ENCODE measurements around the gene TSPO2.

- TF ChIP-seq CREB5 (CRISPR knock-in tag; IDR thresholded peaks at IDR 0.05; ENCODE audit: low read depth) (no peak), TSHZ2 (CRISPR knock-in tag; IDR thresholded peaks at IDR 0.05) (no peak), PATZ1 (CRISPR knock-in tag; IDR thresholded peaks at IDR 0.05; ENCODE audit: borderline replicate concordance) (no peak), ZC3H10 (CRISPR knock-in tag; IDR thresholded peaks at IDR 0.05) (no peak), CSRNP3 (CRISPR knock-in tag; IDR thresholded peaks at IDR 0.05) (no peak), ZFP3 (CRISPR knock-in tag; IDR thresholded peaks at IDR 0.05) (no peak), BACH2 (CRISPR knock-in tag; IDR thresholded peaks at IDR 0.05; ENCODE audit: borderline replicate concordance) (no peak), RARB (CRISPR knock-in tag; IDR thresholded peaks at IDR 0.05) (no peak), ISL1 (CRISPR knock-in tag; IDR thresholded peaks at IDR 0.05) (no peak)
Measured at GRCh38 chr6:40996591-40997233, 45.6 kb upstream of the TSPO2 start.
